Measurements from ENCODE around the gene CDK5. TPM values are rescaled to one million over a fixed set of nuclear protein-coding genes. Genes with fewer than 3 reads are reported as not detected.
"Not testable (repeated sequence)": the region's sequence is repeated elsewhere in the genome, so short reads cannot be mapped to it uniquely, and the experiment has no call there.

Gene CDK5
- total RNA-seq, 1 donor from 2014 or later: 24.9 TPM

DNA sequence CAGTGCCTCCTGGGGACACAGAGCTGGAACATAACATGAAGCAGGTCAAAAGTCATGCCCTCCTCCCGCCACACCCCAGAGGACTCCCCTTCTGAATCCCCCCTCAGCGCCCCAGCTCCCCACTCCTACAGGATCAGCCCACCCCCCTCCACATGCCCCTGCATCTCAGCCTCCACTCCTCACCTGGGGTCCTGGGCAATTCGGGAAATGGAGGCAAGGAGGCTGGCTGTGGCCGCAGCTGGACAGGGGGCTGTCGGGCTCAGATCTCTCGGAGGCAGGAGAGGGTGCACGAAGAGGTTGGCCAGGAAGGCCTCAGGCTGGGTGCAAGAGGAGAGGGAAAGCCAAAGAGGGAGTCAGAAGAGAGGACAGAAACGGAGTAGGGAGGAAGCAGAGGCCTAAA lies 41.2 kb downstream of the CDK5 start:
- intact Hi-C loops (cut with micrococcal nuclease): loop anchor here (5.0 to 10.0 kb wide), 3 partner anchors 156 to 692 kb away; partner anchors contain the start of genes ACTR3C and LRRC61
- Mint-ChIP-seq H3K27ac (no peak overlapping the region), H3K36me3 (ENCODE audit: low read depth) (peaks cover 9% of the 10 kb centered on the region), H3K4me3 (no peak overlapping the region), H3K4me1 (ENCODE audit: low read depth) (peaks cover 53% of the 10 kb centered on the region), H3K9me3 (no peaks in the 10 kb centered on the region), H3K27me3 (ENCODE audit: insufficient read depth) (peaks cover 19% of the 10 kb centered on the region)
- DNase-seq (ENCODE audit: low spot score): no peak

DNA sequence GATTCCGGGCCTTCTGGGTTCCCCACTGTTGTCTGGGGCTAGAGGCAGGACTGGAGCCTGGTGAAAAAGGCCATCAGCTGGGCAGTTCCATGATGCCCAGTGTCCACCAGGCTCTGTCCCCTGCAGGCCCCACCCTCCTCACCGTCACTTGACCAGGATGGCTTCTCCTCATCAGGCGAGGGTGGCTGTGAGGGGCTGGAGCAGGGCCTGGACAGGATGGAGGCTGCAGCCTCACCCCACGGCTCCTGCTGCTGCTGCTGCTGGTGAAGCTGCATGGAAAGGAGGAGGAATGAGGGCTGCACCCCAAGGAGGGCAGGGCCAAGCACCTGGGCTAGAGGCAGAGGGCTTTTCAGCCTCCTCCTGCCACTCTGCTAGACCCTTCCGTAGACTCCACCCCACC lies 41.7 kb downstream of the CDK5 start:
- Mint-ChIP-seq H3K36me3 (ENCODE audit: low read depth) (peaks cover 9% of the 10 kb centered on the region), H3K27me3 (ENCODE audit: insufficient read depth) (peaks cover 18% of the 10 kb centered on the region), H3K4me3 (no peak overlapping the region), H3K27ac (no peak overlapping the region), H3K4me1 (ENCODE audit: low read depth) (peaks cover 57% of the 10 kb centered on the region), H3K9me3 (no peaks in the 10 kb centered on the region)
- no peak for DNase-seq (ENCODE audit: low spot score)
- intact Hi-C loops (cut with micrococcal nuclease): loop anchor here (5.0 to 10.0 kb wide), 3 partner anchors 156 to 691 kb away; partner anchors contain the start of genes ACTR3C and LRRC61

DNA sequence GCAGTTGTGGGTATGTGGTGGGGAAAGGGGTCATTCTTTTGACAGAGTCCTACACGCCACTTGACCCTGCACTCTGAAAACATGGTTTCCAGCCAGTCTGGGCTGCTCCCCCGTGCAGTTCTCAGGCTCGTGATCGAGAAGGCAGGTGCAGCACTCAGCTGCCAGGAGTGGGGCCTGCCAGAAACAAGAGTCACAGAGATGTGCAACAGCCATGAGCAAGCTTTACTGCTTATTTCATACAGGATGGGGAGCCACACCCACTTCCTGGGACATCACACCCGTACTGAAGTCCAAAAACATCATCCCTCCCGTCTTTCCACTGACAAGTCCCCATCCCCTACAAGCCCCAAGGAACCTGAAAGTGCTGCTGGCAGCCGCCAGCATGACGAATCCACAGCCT lies 42.7 kb downstream of the CDK5 start:
- no peaks in the 10 kb centered on the region for H3K9me3 Mint-ChIP-seq
- peak overlapping the region; percentile 97 for H3K27ac Mint-ChIP-seq
- DNase-seq (ENCODE audit: low spot score): peak; percentile 31
- H3K36me3 Mint-ChIP-seq (ENCODE audit: low read depth): peaks cover 9% of the 10 kb centered on the region
- H3K27me3 Mint-ChIP-seq (ENCODE audit: insufficient read depth): peaks cover 13% of the 10 kb centered on the region
- intact Hi-C loops (cut with micrococcal nuclease): loop anchor here (5.0 to 10.0 kb wide), 4 partner anchors 38 to 690 kb away; partner anchors contain the start of genes ACTR3C, KCNH2 and LRRC61
- peak overlapping the region; percentile 90 for H3K4me3 Mint-ChIP-seq
- H3K4me1 Mint-ChIP-seq (ENCODE audit: low read depth): peaks cover 67% of the 10 kb centered on the region

DNA sequence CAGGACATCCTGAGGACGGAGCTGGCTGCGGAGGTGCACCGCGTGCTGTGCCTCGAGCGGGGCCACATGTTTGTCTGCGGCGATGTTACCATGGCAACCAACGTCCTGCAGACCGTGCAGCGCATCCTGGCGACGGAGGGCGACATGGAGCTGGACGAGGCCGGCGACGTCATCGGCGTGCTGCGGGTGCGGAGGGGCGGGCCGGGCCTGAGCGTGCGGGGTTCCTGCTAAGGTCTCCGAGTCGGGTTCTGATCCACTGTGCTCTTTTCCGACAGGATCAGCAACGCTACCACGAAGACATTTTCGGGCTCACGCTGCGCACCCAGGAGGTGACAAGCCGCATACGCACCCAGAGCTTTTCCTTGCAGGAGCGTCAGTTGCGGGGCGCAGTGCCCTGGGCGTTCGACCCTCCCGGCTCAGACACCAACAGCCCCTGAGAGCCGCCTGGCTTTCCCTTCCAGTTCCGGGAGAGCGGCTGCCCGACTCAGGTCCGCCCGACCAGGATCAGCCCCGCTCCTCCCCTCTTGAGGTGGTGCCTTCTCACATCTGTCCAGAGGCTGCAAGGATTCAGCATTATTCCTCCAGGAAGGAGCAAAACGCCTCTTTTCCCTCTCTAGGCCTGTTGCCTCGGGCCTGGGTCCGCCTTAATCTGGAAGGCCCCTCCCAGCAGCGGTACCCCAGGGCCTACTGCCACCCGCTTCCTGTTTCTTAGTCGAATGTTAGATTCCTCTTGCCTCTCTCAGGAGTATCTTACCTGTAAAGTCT lies 43.8 kb downstream of the CDK5 start:
- no peaks in the 10 kb centered on the region for H3K9me3 Mint-ChIP-seq
- intact Hi-C loops (cut with micrococcal nuclease): loop anchor here (1.0 to 10.0 kb wide), 3 partner anchors 14 to 689 kb away; partner anchors contain the start of genes ABCB8, ACTR3C, KCNH2 and LRRC61
- H3K4me1 Mint-ChIP-seq (ENCODE audit: low read depth): peaks cover 61% of the 10 kb centered on the region
- DNase-seq (ENCODE audit: low spot score): peak; percentile 88
- peak overlapping the region; percentile 90 for H3K4me3 Mint-ChIP-seq
- peak overlapping the region; percentile 97 for H3K27ac Mint-ChIP-seq
- H3K27me3 Mint-ChIP-seq (ENCODE audit: insufficient read depth): peaks cover 6% of the 10 kb centered on the region
- H3K36me3 Mint-ChIP-seq (ENCODE audit: low read depth): peaks cover 6% of the 10 kb centered on the region

DNA sequence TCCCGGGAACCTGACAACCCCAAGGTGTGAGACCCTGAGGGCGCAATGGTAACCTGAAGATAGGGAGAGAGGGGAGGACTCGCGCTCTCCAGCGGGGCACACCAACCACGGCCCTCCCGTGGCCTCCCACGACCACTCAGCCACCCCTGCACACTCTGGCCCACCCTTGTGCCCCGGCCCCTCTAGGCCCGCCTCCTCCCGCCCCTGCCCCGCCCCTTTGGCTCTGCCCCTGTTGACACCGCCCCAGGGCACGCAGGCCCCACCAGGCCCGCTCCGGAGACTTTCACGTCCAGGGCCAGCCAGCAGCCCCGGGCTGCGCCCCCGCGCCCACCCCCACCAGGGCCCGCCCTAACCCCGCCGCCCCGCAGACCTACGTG lies 44.4 kb downstream of the CDK5 start:
- no peak for DNase-seq (ENCODE audit: low spot score)
- peak overlapping the region; percentile 83 for H3K27ac Mint-ChIP-seq
- no peaks in the 10 kb centered on the region for H3K9me3 Mint-ChIP-seq
- peak overlapping the region; percentile 90 for H3K4me3 Mint-ChIP-seq
- peaks cover 2% of the 10 kb centered on the region for H3K27me3 Mint-ChIP-seq (ENCODE audit: insufficient read depth)
- intact Hi-C loops (cut with micrococcal nuclease): loop anchor here (1.0 to 10.0 kb wide), 3 partner anchors 15 to 689 kb away; partner anchors contain the start of genes ABCB8, ACTR3C, KCNH2 and LRRC61
- H3K4me1 Mint-ChIP-seq (ENCODE audit: low read depth): peaks cover 63% of the 10 kb centered on the region
- peaks cover 6% of the 10 kb centered on the region for H3K36me3 Mint-ChIP-seq (ENCODE audit: low read depth)

DNA sequence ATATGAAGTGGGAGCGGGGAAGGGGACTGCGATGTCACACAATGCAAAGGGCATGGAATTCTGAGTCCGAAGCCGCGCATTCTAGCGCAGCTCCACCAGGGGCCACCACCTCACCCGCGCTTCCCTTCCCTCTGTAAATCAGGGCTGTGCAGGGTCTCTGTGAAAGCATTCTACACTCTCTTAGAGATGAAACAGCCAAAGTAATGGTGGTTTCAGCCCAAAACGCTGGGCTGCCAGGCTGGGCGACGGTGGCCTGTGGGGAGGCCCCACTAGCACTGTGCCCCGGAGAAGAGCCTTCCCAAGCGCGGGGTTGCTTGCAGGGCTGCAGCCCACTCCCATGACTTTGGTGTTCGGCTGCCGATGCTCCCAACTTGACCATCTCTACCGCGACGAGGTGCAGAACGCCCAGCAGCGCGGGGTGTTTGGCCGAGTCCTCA lies 44.8 kb downstream of the CDK5 start:
- Mint-ChIP-seq H3K27ac (peak overlapping the region; percentile 86), H3K4me3 (peak overlapping the region; percentile 59), H3K36me3 (ENCODE audit: low read depth) (peaks cover 6% of the 10 kb centered on the region), H3K27me3 (ENCODE audit: insufficient read depth) (no peaks in the 10 kb centered on the region), H3K4me1 (ENCODE audit: low read depth) (peaks cover 63% of the 10 kb centered on the region), H3K9me3 (no peaks in the 10 kb centered on the region)
- intact Hi-C loops (cut with micrococcal nuclease): loop anchor here (1.0 to 10.0 kb wide), 4 partner anchors 15 to 688 kb away; partner anchors contain the start of genes ABCB8, ACTR3C, KCNH2 and LRRC61
- no peak for DNase-seq (ENCODE audit: low spot score)

DNA sequence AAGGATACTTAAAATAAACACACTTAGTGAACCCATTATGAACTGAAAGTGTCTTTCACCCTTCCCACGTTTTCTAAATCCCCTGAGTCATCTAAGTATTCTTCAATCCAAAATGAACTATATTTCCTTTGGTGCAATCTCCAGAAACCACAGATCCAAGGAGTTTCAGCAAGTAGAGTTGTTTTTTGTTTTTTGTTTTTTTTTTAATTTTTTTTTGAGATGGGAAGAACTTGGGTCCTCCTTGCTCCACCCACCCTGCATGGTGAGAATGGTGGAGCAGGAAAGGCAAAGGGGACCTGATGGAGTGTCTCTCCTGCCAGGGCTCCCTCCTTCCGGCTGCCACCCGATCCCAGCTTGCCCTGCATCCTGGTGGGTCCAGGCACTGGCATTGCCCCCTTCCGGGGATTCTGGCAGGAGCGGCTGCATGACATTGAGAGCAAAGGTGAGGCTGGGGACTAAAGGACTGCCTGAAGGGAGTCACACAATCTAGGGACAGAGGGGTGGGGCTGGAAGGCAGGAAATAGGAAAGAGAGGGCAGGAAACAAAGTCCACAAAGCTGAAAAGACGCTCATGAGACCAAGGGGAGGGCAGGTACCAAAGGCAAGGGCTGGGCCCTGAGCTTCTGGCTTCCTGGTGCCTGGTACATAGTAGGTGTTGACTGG lies 45.5 kb downstream of the CDK5 start:
- Mint-ChIP-seq H3K4me1 (ENCODE audit: low read depth) (peaks cover 63% of the 10 kb centered on the region), H3K36me3 (ENCODE audit: low read depth) (peaks cover 6% of the 10 kb centered on the region)

DNA sequence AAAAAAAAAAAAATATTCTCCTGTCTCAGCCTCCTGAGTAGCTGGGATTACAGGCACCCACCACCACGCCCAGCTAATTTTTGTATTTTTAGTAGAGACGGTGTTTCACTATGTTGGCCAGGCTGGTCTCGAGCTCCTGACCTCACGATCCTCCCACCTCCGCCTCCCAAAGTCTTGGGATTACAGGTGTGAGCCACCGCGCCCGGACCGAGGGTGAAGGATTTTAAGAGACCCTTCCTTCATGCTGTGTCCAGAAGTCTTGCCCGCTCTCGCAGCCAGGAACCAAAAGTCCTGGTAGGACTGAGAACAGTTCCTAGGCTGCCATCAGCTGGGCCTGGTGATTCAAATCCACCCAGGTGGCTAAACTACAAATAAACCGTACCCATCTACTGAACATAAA lies 46.1 kb downstream of the CDK5 start:
- Mint-ChIP-seq H3K4me1 (ENCODE audit: low read depth) (peaks cover 63% of the 10 kb centered on the region), H3K27ac (peak overlapping the region; percentile 86), H3K4me3 (peak overlapping the region; percentile 5)
- intact Hi-C loops (cut with micrococcal nuclease): loop anchor here (1.0 to 10.0 kb wide), 3 partner anchors 28 to 687 kb away; partner anchors contain the start of genes ACTR3C, KCNH2 and LRRC61
- not testable (repeated sequence) for H3K27me3 Mint-ChIP-seq (ENCODE audit: insufficient read depth); DNase-seq (ENCODE audit: low spot score); H3K9me3 Mint-ChIP-seq; H3K36me3 Mint-ChIP-seq (ENCODE audit: low read depth)

More for the DNA sequence above, 45.5 kb downstream of the CDK5 start:
- intact Hi-C loops (cut with micrococcal nuclease): loop anchor here (1.0 to 10.0 kb wide), 3 partner anchors 27 to 687 kb away; partner anchors contain the start of genes ACTR3C, KCNH2 and LRRC61
- peak overlapping the region; percentile 59 for H3K4me3 Mint-ChIP-seq
- peak overlapping the region; percentile 86 for H3K27ac Mint-ChIP-seq
- DNase-seq (ENCODE audit: low spot score): no peak
- H3K9me3 Mint-ChIP-seq: no peaks in the 10 kb centered on the region
- H3K27me3 Mint-ChIP-seq (ENCODE audit: insufficient read depth): no peaks in the 10 kb centered on the region

DNA sequence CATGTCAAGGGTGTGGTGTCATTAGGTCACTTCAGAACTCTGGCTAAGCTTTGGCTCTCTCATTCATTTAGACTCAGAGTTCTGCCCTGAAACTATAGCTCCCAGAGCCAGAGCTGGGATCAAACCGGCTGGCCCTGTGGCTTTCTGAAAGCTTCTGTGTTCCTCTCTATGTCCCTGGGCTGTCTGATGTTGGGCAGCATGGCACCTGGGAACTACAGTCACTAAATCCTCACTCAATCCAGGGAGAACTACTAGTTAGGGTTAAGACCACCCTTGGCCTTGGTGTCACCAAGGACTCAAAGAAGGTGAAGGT lies 46.6 kb downstream of the CDK5 start:
- no peak for DNase-seq (ENCODE audit: low spot score)
- peak overlapping the region; percentile 73 for H3K4me3 Mint-ChIP-seq
- H3K4me1 Mint-ChIP-seq (ENCODE audit: low read depth): peaks cover 63% of the 10 kb centered on the region
- intact Hi-C loops (cut with micrococcal nuclease): loop anchor here (5.0 to 10.0 kb wide), 2 partner anchors 34 to 686 kb away; partner anchors contain the start of genes ACTR3C, KCNH2 and LRRC61
- H3K36me3 Mint-ChIP-seq (ENCODE audit: low read depth): peaks cover 6% of the 10 kb centered on the region
- peak overlapping the region; percentile 87 for H3K27ac Mint-ChIP-seq
- no peaks in the 10 kb centered on the region for H3K9me3 Mint-ChIP-seq
- H3K27me3 Mint-ChIP-seq (ENCODE audit: insufficient read depth): no peaks in the 10 kb centered on the region

DNA sequence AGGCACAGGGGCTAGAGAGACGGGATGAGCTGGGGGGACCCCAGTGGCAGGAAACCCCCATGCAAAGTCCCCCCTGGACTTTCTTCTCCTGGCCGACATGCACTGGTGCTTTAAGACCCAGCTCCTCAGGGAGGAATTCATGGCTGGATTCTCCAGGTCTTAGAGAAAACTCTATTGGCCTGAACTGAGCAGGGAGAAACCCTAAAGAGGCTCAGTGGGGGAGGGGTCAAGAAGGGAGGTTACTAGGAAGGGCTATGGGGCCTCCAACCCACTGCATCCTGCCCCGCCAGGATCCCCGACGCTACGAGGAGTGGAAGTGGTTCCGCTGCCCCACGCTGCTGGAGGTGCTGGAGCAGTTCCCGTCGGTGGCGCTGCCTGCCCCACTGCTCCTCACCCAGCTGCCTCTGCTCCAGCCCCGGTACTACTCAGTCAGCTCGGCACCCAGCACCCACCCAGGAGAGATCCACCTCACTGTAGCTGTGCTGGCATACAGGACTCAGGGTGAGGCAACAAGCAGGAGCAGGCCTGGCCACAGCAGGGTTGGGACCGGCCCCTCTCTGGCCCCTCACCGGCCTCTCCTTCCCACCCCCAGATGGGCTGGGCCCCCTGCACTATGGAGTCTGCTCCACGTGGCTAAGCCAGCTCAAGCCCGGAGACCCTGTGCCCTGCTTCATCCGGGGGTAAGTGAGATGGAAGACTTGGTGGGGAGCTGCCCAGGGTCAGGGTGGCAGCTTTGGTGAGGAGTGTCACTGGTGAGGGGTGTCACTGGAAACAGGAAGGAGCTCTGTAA lies 47.2 kb downstream of the CDK5 start:
- DNase-seq (ENCODE audit: low spot score): peak; percentile 37
- H3K4me3 Mint-ChIP-seq: peak overlapping the region; percentile 73
- intact Hi-C loops (cut with micrococcal nuclease): loop anchor here (1.0 to 10.0 kb wide), 3 partner anchors 8 to 686 kb away; partner anchors contain the start of genes ACTR3C, KCNH2 and LRRC61
- H3K4me1 Mint-ChIP-seq (ENCODE audit: low read depth): peaks cover 61% of the 10 kb centered on the region
- no peaks in the 10 kb centered on the region for H3K27me3 Mint-ChIP-seq (ENCODE audit: insufficient read depth)
- H3K9me3 Mint-ChIP-seq: no peaks in the 10 kb centered on the region
- peak overlapping the region; percentile 87 for H3K27ac Mint-ChIP-seq
- peaks cover 6% of the 10 kb centered on the region for H3K36me3 Mint-ChIP-seq (ENCODE audit: low read depth)

DNA sequence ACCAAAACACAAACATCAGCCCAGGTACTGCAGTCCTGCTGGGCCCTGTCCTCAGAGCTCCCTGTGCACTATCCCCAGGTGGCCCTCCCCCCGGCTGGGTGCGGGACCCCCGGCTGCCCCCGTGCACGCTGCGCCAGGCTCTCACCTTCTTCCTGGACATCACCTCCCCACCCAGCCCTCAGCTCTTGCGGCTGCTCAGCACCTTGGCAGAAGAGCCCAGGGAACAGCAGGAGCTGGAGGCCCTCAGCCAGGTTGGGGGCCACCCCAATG lies 47.7 kb downstream of the CDK5 start:
- Mint-ChIP-seq H3K27me3 (ENCODE audit: insufficient read depth) (no peaks in the 10 kb centered on the region), H3K4me1 (ENCODE audit: low read depth) (peaks cover 56% of the 10 kb centered on the region), H3K4me3 (peak overlapping the region; percentile 73), H3K9me3 (no peaks in the 10 kb centered on the region), H3K36me3 (ENCODE audit: low read depth) (peaks cover 3% of the 10 kb centered on the region), H3K27ac (peak overlapping the region; percentile 87)
- DNase-seq (ENCODE audit: low spot score): no peak
- intact Hi-C loops (cut with micrococcal nuclease): loop anchor here (1.0 to 10.0 kb wide), 3 partner anchors 8 to 685 kb away; partner anchors contain the start of genes ACTR3C, KCNH2 and LRRC61

DNA sequence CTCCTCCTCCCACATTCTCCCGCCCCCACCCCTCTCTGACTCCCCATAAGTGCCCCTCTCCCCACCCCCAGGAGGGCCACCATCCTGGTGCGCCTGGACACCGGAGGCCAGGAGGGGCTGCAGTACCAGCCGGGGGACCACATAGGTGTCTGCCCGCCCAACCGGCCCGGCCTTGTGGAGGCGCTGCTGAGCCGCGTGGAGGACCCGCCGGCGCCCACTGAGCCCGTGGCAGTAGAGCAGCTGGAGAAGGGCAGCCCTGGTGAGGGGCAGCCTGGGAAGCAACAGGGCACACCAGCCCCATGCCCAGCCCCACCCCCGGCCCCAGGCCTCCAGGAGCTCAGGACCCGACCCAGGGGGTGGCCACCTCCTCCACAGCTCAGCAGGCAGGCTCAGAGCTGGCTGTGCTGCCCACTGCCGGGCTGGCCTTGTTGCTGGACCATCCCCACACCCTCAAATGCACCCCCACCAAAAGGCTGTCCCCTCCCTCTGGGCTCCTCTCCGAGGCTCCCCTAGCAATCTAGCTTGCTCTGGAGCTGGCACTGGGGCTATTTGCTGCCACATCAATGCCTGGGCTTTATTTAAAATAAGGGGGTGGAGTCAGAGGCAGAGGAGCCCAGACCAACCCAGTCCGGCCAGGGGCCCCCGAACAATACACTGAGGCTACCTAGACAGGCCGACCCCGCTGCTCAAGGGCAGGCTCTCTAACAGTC lies 48.2 kb downstream of the CDK5 start:
- H3K4me1 Mint-ChIP-seq (ENCODE audit: low read depth): peaks cover 51% of the 10 kb centered on the region
- H3K36me3 Mint-ChIP-seq (ENCODE audit: low read depth): peaks cover 3% of the 10 kb centered on the region
- no peak overlapping the region for H3K4me3 Mint-ChIP-seq
- H3K9me3 Mint-ChIP-seq: no peaks in the 10 kb centered on the region
- intact Hi-C loops (cut with micrococcal nuclease): loop anchor here (1.0 to 10.0 kb wide), 3 partner anchors 9 to 685 kb away; partner anchors contain the start of genes ACTR3C, KCNH2 and LRRC61
- no peak for DNase-seq (ENCODE audit: low spot score)
- no peak overlapping the region for H3K27ac Mint-ChIP-seq
- no peaks in the 10 kb centered on the region for H3K27me3 Mint-ChIP-seq (ENCODE audit: insufficient read depth)
